ENCODE measurements around the gene PTPRG. TPM values are rescaled to one million over a fixed set of nuclear protein-coding genes. Genes with fewer than 3 reads are reported as not detected.
A peak's percentile ranks its signal among the peaks of the same experiment; 100 is the strongest.

The PTPRG gene
- total and polyA plus RNA-seq, 2 donors (not counting 3 experiments of a cell fraction or from before 2014, with no cell fraction given) = 8.9 to 39.1 TPM

- dilution Hi-C loops (cut with MboI; ENCODE audit: extremely low pct_ligation_motif_present, low sequenced_read_pairs) = no loop called here
- H4K20me1 ChIP-seq (replicated peaks; ENCODE audit: control insufficient read depth, extremely low read depth, insufficient read depth, low read length) = no peaks in the 10 kb centered on the region
Observed at GRCh38 chr3:61537366-61537765, 24.0 kb upstream of the PTPRG start.

More at GRCh38 chr3:61537366-61537765, 24.0 kb upstream of the PTPRG start:
- no peak overlapping the region for H3K4me3 ChIP-seq (replicated peaks in 1 of 3; ENCODE audit: insufficient read depth in 1 of 3, low read depth in 1 of 3, low read length in 3 of 3)
- no peaks in the 10 kb centered on the region for H3K9me1 ChIP-seq (replicated peaks; ENCODE audit: control insufficient read depth, extremely low read depth, insufficient read depth, low read length)
- BruUV-seq (replicated peaks) = no TSS peak
- H3K79me2 ChIP-seq (ENCODE audit: control insufficient read depth, insufficient read depth, low read length) = no peaks in the 10 kb centered on the region
- intact Hi-C loops (cut with micrococcal nuclease) = no loop called here
- POLR2A ChIA-PET = no interaction called here
- FAIRE-seq = peak; percentile 52
- no peaks in the 10 kb centered on the region for H3K9me3 ChIP-seq (replicated peaks; ENCODE audit: control insufficient read depth, insufficient read depth, low read length)
- H2AFZ ChIP-seq (ENCODE audit: low read depth, low read length) = peak overlapping the region; percentile 20
- peaks cover 2% of the 10 kb centered on the region in 2 experiments for H3K27me3 ChIP-seq (ENCODE audit: control insufficient read depth in 2 of 2, insufficient read depth in 2 of 2, low read length in 2 of 2)
- no peak overlapping the region for H3K27ac ChIP-seq (ENCODE audit: insufficient read depth, low read depth, low read length)
- H3K36me3 ChIP-seq (ENCODE audit: control insufficient read depth in 2 of 2, extremely low read depth in 1 of 2, insufficient read depth in 2 of 2, low read length in 2 of 2) = no peaks in the 10 kb centered on the region
- no peak for TF ChIP-seq POLR2AphosphoS5 (IDR thresholded peaks at IDR 0.05; ENCODE audit: insufficient read depth, low read depth, low read length)
- TF ChIP-seq POLR2A (IDR thresholded peaks at IDR 0.05; ENCODE audit: low read depth, low read length) = no peak
- TF ChIP-seq MAX (IDR thresholded peaks at IDR 0.05; ENCODE audit: insufficient read depth, insufficient read length) = no peak
- no peak for TF ChIP-seq GATA2 (IDR thresholded peaks at IDR 0.05; ENCODE audit: insufficient read depth, insufficient read length, low read depth, low read length)
- no peak for TF ChIP-seq EZH2 (IDR thresholded peaks at IDR 0.05; ENCODE audit: borderline replicate concordance, low read depth, low read length, severe bottlenecking)
- no peak for TF ChIP-seq CTCF (IDR thresholded peaks at IDR 0.05; ENCODE audit: extremely low read depth in 1 of 2, insufficient read depth in 1 of 2, low read depth in 1 of 2, low read length in 2 of 2)
- no peak for TF ChIP-seq FOS (IDR thresholded peaks at IDR 0.05; ENCODE audit: borderline replicate concordance, insufficient read depth, low read length)
- TF ChIP-seq JUN (IDR thresholded peaks at IDR 0.05; ENCODE audit: borderline replicate concordance, insufficient read depth, insufficient read length, low read depth) = no peak
- no peak for TF ChIP-seq MYC (IDR thresholded peaks at IDR 0.05; ENCODE audit: low read depth, low read length)
- no peak for DNase-seq (ENCODE audit: low read depth, low spot score)
- CTCF ChIA-PET = no interaction called here
- no peak overlapping the region for H3K9ac ChIP-seq (replicated peaks; ENCODE audit: extremely low read depth, insufficient read depth, low read length)
- H3K4me2 ChIP-seq (ENCODE audit: insufficient read depth, low read length) = no peak overlapping the region
- H3K4me1 ChIP-seq (ENCODE audit: control insufficient read depth, extremely low read depth, insufficient read depth, low read length) = peaks cover 5% of the 10 kb centered on the region
